ENCODE measurements around the gene FAM83C.

Gene FAM83C

GRCh38 chr20:35283441-35284266, 8.6 kb downstream of the FAM83C start:
- no peak for DNase-seq (ENCODE audit: low read depth)

GRCh38 chr20:35281506-35282101, 10.6 kb downstream of the FAM83C start:
- no peak for DNase-seq (ENCODE audit: low read depth)

GRCh38 chr20:35280523-35280922, 11.7 kb downstream of the FAM83C start:
- DNase-seq (ENCODE audit: low read depth): no peak

- DNase-seq (ENCODE audit: low read depth): no peak
Measured at GRCh38 chr20:35279533-35280174, 12.6 kb downstream of the FAM83C start.

- no peak for DNase-seq (ENCODE audit: low read depth)
Measured at GRCh38 chr20:35279040-35279439, 13.2 kb downstream of the FAM83C start.

- DNase-seq (ENCODE audit: low read depth): peak; percentile 71
Measured at GRCh38 chr20:35277531-35278395, 14.5 kb downstream of the FAM83C start, which contains the start of gene MMP24OS. Gene MMP24OS (minus strand): TSS chr20:35278122. CDS start chr20:35277929, 193 bp downstream.

- DNase-seq (ENCODE audit: low read depth): no peak
Measured at GRCh38 chr20:35277127-35277526, 15.1 kb downstream of the FAM83C start.

GRCh38 chr20:35276408-35276807, 15.8 kb downstream of the FAM83C start:
- DNase-seq (ENCODE audit: low read depth): no peak

GRCh38 chr20:35275741-35276251, 16.4 kb downstream of the FAM83C start:
- DNase-seq (ENCODE audit: low read depth): no peak

- DNase-seq (ENCODE audit: low read depth): no peak
Measured at GRCh38 chr20:35274172-35275092, 17.8 kb downstream of the FAM83C start.

GRCh38 chr20:35273449-35274171, 18.6 kb downstream of the FAM83C start:
- no peak for DNase-seq (ENCODE audit: low read depth)

GRCh38 chr20:35271904-35272303, 20.3 kb downstream of the FAM83C start:
- DNase-seq (ENCODE audit: low read depth): no peak

GRCh38 chr20:35271073-35271882, 20.9 kb downstream of the FAM83C start:
- DNase-seq (ENCODE audit: low read depth): no peak

GRCh38 chr20:35270021-35270902, 22.0 kb downstream of the FAM83C start:
- no peak for DNase-seq (ENCODE audit: low read depth)

GRCh38 chr20:35269055-35269781, 23.0 kb downstream of the FAM83C start:
- no peak for DNase-seq (ENCODE audit: low read depth)

GRCh38 chr20:35267092-35267491, 25.1 kb downstream of the FAM83C start:
- DNase-seq (ENCODE audit: low read depth): no peak

GRCh38 chr20:35264755-35265154, 27.5 kb downstream of the FAM83C start:
- no peak for DNase-seq (ENCODE audit: low read depth)

Data from stimulated activated CD8-positive, alpha-beta memory T cell treated with anti-CD3 and anti-CD28 coated beads, Interleukin-15, amount 100 ng/mL, for 1 hour (primary cell).